Panc1 (cell line): ENCODE results near the gene SYNPO2L. TPM values are rescaled to one million over a fixed set of nuclear protein-coding genes. Genes with fewer than 3 reads are reported as not detected.
"Not testable (repeated sequence)": the region's sequence is repeated elsewhere in the genome, so short reads cannot be mapped to it uniquely, and the experiment has no call there.

Experiments used
- ATAC-seq: fragments of 200-7000 bp; cut with Tn5 transposase; 2 replicates; pipeline ENCODE4 v1.9.1; 2020; ENCODE audit warnings: mild to moderate bottlenecking, moderate library complexity
- BruUV-seq: library from RNA; stranded (reverse); fragments of 400-500 nt; replicated peaks from 2 replicates; lab custom pipeline; 2021; lab: Mats Ljungman, UMichigan
- CTCF ChIA-PET: fragments of 300-600 bp; sonication (Branson Sonifier 250); formaldehyde crosslinking; loops from one replicate; lab custom pipeline; 2022; ENCODE audit warnings: antibody characterized with exemption; lab: Charles Lee
- POLR2A ChIA-PET: fragments of 300-600 bp; sonication (Branson Sonifier 250); formaldehyde crosslinking; loops from one replicate; lab custom pipeline; 2022; ENCODE audit warnings: antibody characterized with exemption; lab: Charles Lee
- DNase-seq: peaks from one replicate; pipeline ENCODE4 v3.0.0-alpha.2; 2010; ENCODE audit warnings: low read depth, low spot score
- H3K27ac ChIP-seq: 2 replicates; pipeline ENCODE4 v1.5.1; 2011; ENCODE audit warnings: mild to moderate bottlenecking, low read length, inconsistent platforms
- H3K27me3 ChIP-seq: fragments of 200-500 bp; sonication (Bioruptor generic); 2 replicates; pipeline ENCODE4 v1.6.0; 2014; ENCODE audit warnings: low read length, inconsistent platforms; ENCODE audit not compliant: control insufficient read depth, insufficient read depth
- H3K36me3 ChIP-seq: fragments of 200-500 bp; sonication (Bioruptor generic); 2 replicates; pipeline ENCODE4 v1.5.1; 2014; ENCODE audit warnings: inconsistent platforms, mild to moderate bottlenecking, low read length, moderate library complexity; ENCODE audit not compliant: control insufficient read depth, insufficient read depth
- H3K4me1 ChIP-seq: 2 replicates; pipeline ENCODE4 v1.5.1; 2011; ENCODE audit warnings: inconsistent platforms, mild to moderate bottlenecking, low read length, moderate library complexity; ENCODE audit not compliant: control insufficient read depth, insufficient read depth
- H3K4me3 ChIP-seq, 2 experiments: 2 replicates each; pipeline ENCODE4 v1.5.1; 2011 to 2012; ENCODE audit warnings: low read depth in 2 of 2, low read length in 2 of 2, mild to moderate bottlenecking in 2 of 2, inconsistent platforms in 1 of 2, moderate library complexity in 1 of 2
- H3K9me3 ChIP-seq: fragments of 200-500 bp; sonication (Bioruptor generic); 2 replicates; pipeline ENCODE4 v1.5.1; 2014; ENCODE audit warnings: low read depth, mild to moderate bottlenecking, inconsistent platforms, low read length, moderate library complexity; ENCODE audit not compliant: control insufficient read depth, insufficient read depth
- SIN3A ChIP-seq: IDR thresholded peaks from 2 replicates; pipeline ENCODE4 v1.6.1; 2012; ENCODE audit warnings: low read depth, mild to moderate bottlenecking, low read length, moderate library complexity, borderline replicate concordance; ENCODE audit not compliant: insufficient read depth
- in situ Hi-C: cut with HindIII; loops from 2 replicates; pipeline ENCODE4 v1.10.0; 2016; ENCODE audit warnings: low sequenced_read_pairs, low pct_unique_long_range_greater_than_20kb
- intact Hi-C: fragments of 100-400 bp; cut with micrococcal nuclease; formaldehyde crosslinking; loops from one replicate; pipeline ENCODE4 v1.10.0; 2022; ENCODE audit not compliant: unreplicated experiment
- total RNA-seq: library from RNA; stranded (reverse); gene quantifications from one replicate; pipeline ENCODE4 v1.2.1, GENCODE V29; 2021; ENCODE audit not compliant: unreplicated experiment

Gene SYNPO2L
- total RNA-seq, 1 experiment from 2014 or later = not detected

GRCh38 chr10:73664156-73665040 lies 8.6 kb upstream of the SYNPO2L start:
- in situ Hi-C loops, BruUV-seq, ATAC-seq, DNase-seq, CTCF ChIA-PET, H3K27ac ChIP-seq, H3K4me3 ChIP-seq, H3K4me1 ChIP-seq, H3K36me3 ChIP-seq, POLR2A ChIA-PET, H3K9me3 ChIP-seq, H3K27me3 ChIP-seq, intact Hi-C loops: not testable (repeated sequence)

- H3K27me3 ChIP-seq, H3K36me3 ChIP-seq, intact Hi-C loops, H3K4me3 ChIP-seq, H3K9me3 ChIP-seq, BruUV-seq, POLR2A ChIA-PET, CTCF ChIA-PET, ATAC-seq, in situ Hi-C loops, DNase-seq, H3K27ac ChIP-seq, H3K4me1 ChIP-seq: not testable (repeated sequence)
These were observed 7.8 kb upstream of the SYNPO2L start for GRCh38 chr10:73663621-73664020.

- CTCF ChIA-PET, intact Hi-C loops, in situ Hi-C loops, H3K4me1 ChIP-seq, POLR2A ChIA-PET, H3K9me3 ChIP-seq, H3K27ac ChIP-seq, DNase-seq, H3K4me3 ChIP-seq, ATAC-seq, H3K27me3 ChIP-seq, BruUV-seq, H3K36me3 ChIP-seq: not testable (repeated sequence)
These were observed 6.9 kb upstream of the SYNPO2L start for GRCh38 chr10:73662705-73663104.

GRCh38 chr10:73655257-73655989 lies 406 bp downstream of the SYNPO2L start:
- Histone ChIP-seq H3K27ac (no peak overlapping the region), H3K4me3 (no peak overlapping the region), H3K36me3 (no peaks in the 10 kb centered on the region), H3K27me3 (no peaks in the 10 kb centered on the region), H3K9me3 (no peaks in the 10 kb centered on the region), H3K4me1 (no peaks in the 10 kb centered on the region)
- no peak for TF ChIP-seq SIN3A
- POLR2A ChIA-PET = no interaction called here
- CTCF ChIA-PET = no interaction called here
- intact Hi-C loops (no loop called here), in situ Hi-C loops (no loop called here)
- BruUV-seq = no TSS peak
- DNase-seq (no peak), ATAC-seq (no peak)
